K562 (cell line): ENCODE data around the gene DBH.

Source experiments
- CBX1 ChIP-seq: sonication (generic); IDR thresholded peaks from 2 replicates; pipeline ENCODE4 v1.6.1; 2016; ENCODE audit warnings: antibody characterized with exemption, low read depth, mild to moderate bottlenecking
- CTCF ChIP-seq, 3 experiments: IDR thresholded peaks in 2 of 3; conservative IDR thresholded peaks in 1 of 3; 2 replicates each; pipeline ENCODE4 v1.5.1; 2011 to 2012; ENCODE audit warnings: low read length in 3 of 3, mild to moderate bottlenecking in 3 of 3, control low read depth in 2 of 3, improper control_type of control experiment in 1 of 3, inconsistent platforms in 1 of 3, low read depth in 1 of 3, mixed read lengths in 1 of 3, moderate library complexity in 1 of 3; ENCODE audit not compliant: insufficient read depth in 2 of 3
- FOXJ3 ChIP-seq: sonication (generic); formaldehyde crosslinking; IDR thresholded peaks from 2 replicates; pipeline ENCODE4 v1.4.0; 2020; ENCODE audit warnings: mild to moderate bottlenecking, missing genetic modification reagents
- HDAC6 ChIP-seq: IDR thresholded peaks from 2 replicates; pipeline ENCODE4 v1.6.1; 2012; ENCODE audit warnings: low read depth, mild to moderate bottlenecking, control low read depth, inconsistent platforms, low read length, moderate library complexity
- NR2C2 ChIP-seq, 2 experiments: fragments of 200-800 bp in 1 of 2; sonication (Bioruptor generic) in 1 of 2; sonication (generic) in 1 of 2; formaldehyde crosslinking in 1 of 2; IDR thresholded peaks; 2 replicates each; pipeline versions ENCODE4 v1.6.1 to v1.8.0; 2016 to 2022; ENCODE audit warnings: mild to moderate bottlenecking in 1 of 2, missing compliant biosample characterization in 1 of 2, missing genetic modification characterization in 1 of 2, missing genetic modification reagents in 1 of 2
- RNF219 ChIP-seq: fragments of 250-450 bp; sonication (Bioruptor Pico); IDR thresholded peaks from 2 replicates; pipeline ENCODE4 v1.5.0; 2022; ENCODE audit warnings: mild to moderate bottlenecking
- ZFX ChIP-seq: sonication (generic); formaldehyde crosslinking; IDR thresholded peaks from 2 replicates; pipeline ENCODE4 v1.8.0; 2022; ENCODE audit warnings: mild to moderate bottlenecking, missing genetic modification reagents, moderate library complexity
- ZNF644 ChIP-seq: fragments of 200-800 bp; sonication (Bioruptor generic); IDR thresholded peaks from 2 replicates; pipeline ENCODE4 v1.6.1; 2016; ENCODE audit warnings: low read depth, missing genetic modification characterization, missing compliant biosample characterization

- TF ChIP-seq HDAC6 (no peak), ZNF644 (tag) (no peak), CTCF (IDR thresholded peaks at IDR 0.05 in 2 of 3, conservative IDR thresholded peaks at IDR 0.05 in 1 of 3; ENCODE audit: insufficient read depth in 2 of 3, low read depth in 1 of 3, low read length in 3 of 3) (no peak), ZFX (CRISPR knock-in tag) (no peak), FOXJ3 (CRISPR knock-in tag) (no peak), NR2C2 (CRISPR knock-in tag; IDR thresholded peaks at IDR 0.05) (no peak), NR2C2 (tag; IDR thresholded peaks at IDR 0.05) (no peak), CBX1 (no peak), RNF219 (no peak)
Observed at GRCh38 chr9:133653638-133654037, 17.5 kb downstream of the DBH start.
